A549 (cell line): ENCODE results near the gene CILP2.

Source experiments
- CBX2 ChIP-seq: fragments of 200-600 bp; sonication (generic); IDR thresholded peaks from 2 replicates; pipeline ENCODE4 v1.6.1; 2016; ENCODE audit warnings: low read depth, mild to moderate bottlenecking, borderline replicate concordance
- CHD2 ChIP-seq: fragments of 150-350 bp; IDR thresholded peaks from 2 replicates; pipeline ENCODE4 v1.6.1; 2014; ENCODE audit warnings: low read length; ENCODE audit not compliant: partially characterized antibody
- CTCF ChIP-seq: fragments of >200 bp; sonication (Bioruptor Twin); formaldehyde crosslinking; IDR thresholded peaks from 3 replicates; pipeline ENCODE4 v1.5.1; 2016
- EHMT2 ChIP-seq: fragments of 200-600 bp; sonication (generic); IDR thresholded peaks from 2 replicates; pipeline ENCODE4 v1.6.1; 2016; ENCODE audit warnings: antibody characterized with exemption, low read depth, mild to moderate bottlenecking, moderate library complexity
- KDM5A ChIP-seq: fragments of 200-600 bp; sonication (generic); IDR thresholded peaks from 2 replicates; pipeline ENCODE4 v1.6.1; 2016; ENCODE audit warnings: antibody characterized with exemption, mild to moderate bottlenecking
- MAX ChIP-seq: IDR thresholded peaks from 2 replicates; pipeline ENCODE4 v1.6.1; 2012
- POLR2A ChIP-seq: IDR thresholded peaks from 2 replicates; pipeline ENCODE4 v1.6.1; 2012; ENCODE audit warnings: mild to moderate bottlenecking, low read length
- POLR2AphosphoS2 ChIP-seq: conservative IDR thresholded peaks from 2 replicates; pipeline ENCODE4 v1.6.1; 2012; ENCODE audit warnings: low read length, improper control_type of control experiment, inconsistent platforms
- REST ChIP-seq: fragments of 200-600 bp; sonication (generic); IDR thresholded peaks from 2 replicates; pipeline ENCODE4 v1.6.1; 2016; ENCODE audit warnings: antibody characterized with exemption, mild to moderate bottlenecking, moderate library complexity

GRCh38 chr19:19508217-19508616, 29.8 kb upstream of the CILP2 start:
- TF ChIP-seq EHMT2: no peak
- no peak for TF ChIP-seq CTCF
- TF ChIP-seq POLR2AphosphoS2: no peak
- no peak for TF ChIP-seq CHD2
- no peak for TF ChIP-seq KDM5A
- no peak for TF ChIP-seq MAX
- TF ChIP-seq CBX2: no peak
- no peak for TF ChIP-seq REST
- no peak for TF ChIP-seq POLR2A
